Endothelial cell of umbilical vein (primary cell): ENCODE measurements around the gene TMEM109. TPM values are rescaled to one million over a fixed set of nuclear protein-coding genes. Genes with fewer than 3 reads are reported as not detected.

Source experiments
- BruUV-seq: library from RNA; stranded (reverse); fragments of 400-500 nt; replicated peaks from 2 replicates; lab custom pipeline; 2021; lab: Mats Ljungman, UMichigan
- CTCF ChIA-PET: fragments of 300-600, 350-600 bp; sonication (Branson Sonifier 250); formaldehyde crosslinking; loops from one replicate; lab custom pipeline; 2021; ENCODE audit warnings: antibody characterized with exemption, inconsistent platforms; lab: Charles Lee
- POLR2A ChIA-PET: fragments of 300-600, 350-600 bp; sonication (Branson Sonifier 250); formaldehyde crosslinking; loops from one replicate; lab custom pipeline; 2021; ENCODE audit warnings: antibody characterized with exemption, inconsistent platforms; lab: Charles Lee
- DNase-seq: peaks from one replicate; pipeline ENCODE4 v3.0.0-alpha.2; 2011; ENCODE audit warnings: low read depth, low spot score
- FAIRE-seq: peaks from 2 replicates; lab custom pipeline; 2011; peaks lifted over from hg19 to GRCh38; lab: Jason Lieb, UNC
- H2AFZ ChIP-seq: 2 replicates; pipeline ENCODE4 v1.6.0; 2012; ENCODE audit warnings: low read depth, low read length, control low read depth, inconsistent platforms
- H3K27ac ChIP-seq: 2 replicates; pipeline ENCODE4 v1.5.1; 2011; ENCODE audit warnings: low read depth, mild to moderate bottlenecking, control low read depth, low read length, moderate library complexity; ENCODE audit not compliant: insufficient read depth
- H3K27me3 ChIP-seq, 2 experiments: 2 replicates each; pipeline versions ENCODE4 v1.6.0 to v1.6.1; 2011; ENCODE audit warnings: low read length in 2 of 2, mixed read lengths in 1 of 2; ENCODE audit not compliant: control insufficient read depth in 2 of 2, insufficient read depth in 2 of 2
- H3K36me3 ChIP-seq, 2 experiments: 2 replicates in 1 of 2; 3 replicates in 1 of 2; pipeline ENCODE4 v1.5.1; 2011; ENCODE audit warnings: low read length in 2 of 2, mild to moderate bottlenecking in 1 of 2, moderate library complexity in 1 of 2; ENCODE audit not compliant: control insufficient read depth in 2 of 2, insufficient read depth in 2 of 2; ENCODE audit errors: extremely low read depth in 1 of 2
- H3K4me1 ChIP-seq: 3 replicates; pipeline ENCODE4 v1.5.1; 2011; ENCODE audit warnings: mild to moderate bottlenecking, low read length; ENCODE audit not compliant: control insufficient read depth, insufficient read depth; ENCODE audit errors: extremely low read depth
- H3K4me2 ChIP-seq: 2 replicates; pipeline ENCODE4 v1.6.1; 2011; ENCODE audit warnings: low read length, control low read depth, mixed read lengths; ENCODE audit not compliant: insufficient read depth
- H3K4me3 ChIP-seq, 3 experiments: fragments of 200-600 bp in 1 of 3; sonication (generic), shearing (Covaris generic) in 1 of 3; replicated peaks in 1 of 3; 2 replicates each; pipeline ENCODE4 v1.5.1; 2011 to 2016; ENCODE audit warnings: control low read depth in 3 of 3, low read length in 3 of 3, mild to moderate bottlenecking in 2 of 3, inconsistent platforms in 1 of 3, low read depth in 1 of 3, moderate library complexity in 1 of 3; ENCODE audit not compliant: insufficient read depth in 1 of 3
- H3K79me2 ChIP-seq: 2 replicates; pipeline ENCODE4 v1.6.0; 2012; ENCODE audit warnings: low read length, inconsistent platforms; ENCODE audit not compliant: control insufficient read depth, insufficient read depth
- H3K9ac ChIP-seq: replicated peaks from 2 replicates; pipeline ENCODE3; 2011; ENCODE audit warnings: low read length, control low read depth; ENCODE audit not compliant: insufficient read depth; ENCODE audit errors: extremely low read depth
- H3K9me1 ChIP-seq: replicated peaks from 3 replicates; pipeline ENCODE4 v1.6.0; 2011; ENCODE audit warnings: mild to moderate bottlenecking, low read length; ENCODE audit not compliant: control insufficient read depth, insufficient read depth; ENCODE audit errors: extremely low read depth
- H3K9me3 ChIP-seq: replicated peaks from 2 replicates; pipeline ENCODE4 v1.5.1; 2012; ENCODE audit warnings: low read length, inconsistent platforms; ENCODE audit not compliant: control insufficient read depth, insufficient read depth
- H4K20me1 ChIP-seq: replicated peaks from 2 replicates; pipeline ENCODE3; 2011; ENCODE audit warnings: mild to moderate bottlenecking, low read length; ENCODE audit not compliant: control insufficient read depth, insufficient read depth; ENCODE audit errors: extremely low read depth
- CTCF ChIP-seq, 2 donors: IDR thresholded peaks; 1 replicate in 1 of 2; 2 replicates in 1 of 2; pipeline ENCODE4 v1.5.1; 2011; ENCODE audit warnings: low read length in 2 of 2, mild to moderate bottlenecking in 2 of 2, moderate library complexity in 2 of 2, control low read depth in 1 of 2, inconsistent platforms in 1 of 2, low read depth in 1 of 2; ENCODE audit not compliant: insufficient read depth in 1 of 2; ENCODE audit errors: extremely low read depth in 1 of 2
- EZH2 ChIP-seq: IDR thresholded peaks from 2 replicates; pipeline ENCODE4 v1.6.1; 2012; ENCODE audit warnings: borderline replicate concordance, low read depth, mild to moderate bottlenecking, moderate library complexity, low read length, inconsistent platforms; ENCODE audit not compliant: severe bottlenecking
- FOS ChIP-seq: IDR thresholded peaks from 2 replicates; pipeline ENCODE4 v1.6.1; 2011; ENCODE audit warnings: mild to moderate bottlenecking, low read length, moderate library complexity, borderline replicate concordance; ENCODE audit not compliant: insufficient read depth
- GATA2 ChIP-seq: IDR thresholded peaks from 2 replicates; pipeline ENCODE4 v1.7.0; 2011; ENCODE audit warnings: low read depth, mild to moderate bottlenecking, moderate library complexity, mixed read lengths, low read length; ENCODE audit not compliant: insufficient read length, insufficient read depth
- JUN ChIP-seq: IDR thresholded peaks from 2 replicates; pipeline ENCODE4 v1.6.1; 2011; ENCODE audit warnings: borderline replicate concordance, low read depth; ENCODE audit not compliant: insufficient read length, insufficient read depth
- MYC ChIP-seq: IDR thresholded peaks from one replicate; pipeline ENCODE4 v1.6.1; 2011; ENCODE audit warnings: mild to moderate bottlenecking, low read depth, low read length
- POLR2A ChIP-seq: IDR thresholded peaks from 2 replicates; pipeline ENCODE4 v1.6.1; 2012; ENCODE audit warnings: low read depth, mild to moderate bottlenecking, control low read depth, low read length
- POLR2AphosphoS5 ChIP-seq: IDR thresholded peaks from 2 replicates; pipeline ENCODE4 v1.6.1; 2012; ENCODE audit warnings: low read depth, mild to moderate bottlenecking, control low read depth, low read length, moderate library complexity; ENCODE audit not compliant: insufficient read depth
- dilution Hi-C: fragments of 300-500 bp; cut with MboI; formaldehyde crosslinking; loops from one replicate; pipeline ENCODE4 v1.15.0; 2019; ENCODE audit warnings: low sequenced_read_pairs; ENCODE audit not compliant: extremely low pct_ligation_motif_present
- intact Hi-C: fragments of 100-400 bp; cut with micrococcal nuclease; formaldehyde crosslinking; loops from one replicate; pipeline ENCODE4 v1.10.0; 2022
- polyA plus RNA-seq, 4 experiments: library from polyadenylated mRNA; depleted of rRNA in 3 of 4; stranded (reverse) in 3 of 4; unstranded in 1 of 4; fragments of >200 nt; gene quantifications; 2 replicates each; pipeline versions ENCODE4 v1.2.1 to v1.2.3, GENCODE V29; 2011 to 2012; ENCODE audit warnings: missing spikeins in 1 of 4
- total RNA-seq: library from RNA; stranded (reverse); gene quantifications from 2 replicates; pipeline ENCODE4 v1.2.3, GENCODE V29; 2021
- TF ChIP-seq, protein P1 (sequence below): IDR thresholded peaks from 2 replicates; pipeline ENCODE4 v1.6.1; 2011; ENCODE audit not compliant: insufficient read depth, insufficient read length

TMEM109 gene
- total and polyA plus RNA-seq, 2 donors (not counting 3 experiments of a cell fraction or from before 2014, with no cell fraction given) = 143 to 192 TPM

DNA sequence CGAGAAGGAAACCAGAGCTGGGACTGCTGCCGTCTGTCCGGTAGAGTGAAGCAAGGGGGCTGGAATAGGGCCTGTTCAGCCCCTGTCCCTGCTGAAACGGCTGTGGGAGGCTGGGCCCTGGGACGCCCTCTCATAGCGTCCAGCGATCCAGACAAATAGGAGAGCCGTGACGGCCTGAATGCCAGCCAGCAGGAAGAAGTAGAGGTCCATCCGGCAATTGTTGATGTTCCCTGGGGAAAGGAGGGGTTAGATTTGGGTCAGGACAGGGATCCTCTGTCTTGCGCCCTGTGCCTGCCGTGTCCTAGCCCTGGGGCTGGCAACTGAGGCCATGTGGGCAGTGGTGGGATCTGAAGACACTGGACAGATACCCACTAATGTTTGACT, 23.2 kb downstream of the TMEM109 start:
- H4K20me1 ChIP-seq = no peaks in the 10 kb centered on the region
- H3K36me3 ChIP-seq = peaks cover 0 to 16% of the 10 kb centered on the region in 2 experiments
- H3K27ac ChIP-seq = no peak overlapping the region
- H3K4me1 ChIP-seq = peaks cover 8% of the 10 kb centered on the region
- H3K27me3 ChIP-seq = no peaks in the 10 kb centered on the region
- no peak for FAIRE-seq
- no peak overlapping the region for H2AFZ ChIP-seq
- dilution Hi-C loops = no loop called here
- no peak overlapping the region for H3K4me3 ChIP-seq
- intact Hi-C loops = loop anchor here (1.0 kb wide), 1 partner anchor 31 kb away; the partner anchor contains the start of gene PRPF19
- H3K4me2 ChIP-seq = no peak overlapping the region
- no peaks in the 10 kb centered on the region for H3K9me3 ChIP-seq
- ChIA-PET CTCF (interaction anchor here (1.0 kb wide), 1 partner anchor 49 kb away, joined by 3 read pairs; no protein-coding TSS in a partner anchor), POLR2A (no interaction called here)
- BruUV-seq = no TSS peak
- H3K79me2 ChIP-seq = no peaks in the 10 kb centered on the region
- peak; percentile 40 for DNase-seq
- no peak overlapping the region for H3K9ac ChIP-seq
- TF ChIP-seq CTCF (IDR thresholded peaks at IDR 0.05; ENCODE audit: extremely low read depth in 1 of 2, insufficient read depth in 1 of 2, low read depth in 1 of 2, low read length in 2 of 2) = no peak
- no peak for TF ChIP-seq MYC
- no peak for TF ChIP-seq POLR2AphosphoS5
- TF ChIP-seq, protein P1, sequence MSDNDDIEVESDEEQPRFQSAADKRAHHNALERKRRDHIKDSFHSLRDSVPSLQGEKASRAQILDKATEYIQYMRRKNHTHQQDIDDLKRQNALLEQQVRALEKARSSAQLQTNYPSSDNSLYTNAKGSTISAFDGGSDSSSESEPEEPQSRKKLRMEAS = no peak
- no peak for TF ChIP-seq JUN
- TF ChIP-seq GATA2 = no peak
- no peak for TF ChIP-seq POLR2A
- no peak for TF ChIP-seq FOS
- no peak for TF ChIP-seq EZH2
- no peaks in the 10 kb centered on the region for H3K9me1 ChIP-seq
